ENCODE data around the gene PBX4.

GRCh38 chr19:19549804-19550464, 68.6 kb downstream of the PBX4 start:
- TF ChIP-seq, protein P1, sequence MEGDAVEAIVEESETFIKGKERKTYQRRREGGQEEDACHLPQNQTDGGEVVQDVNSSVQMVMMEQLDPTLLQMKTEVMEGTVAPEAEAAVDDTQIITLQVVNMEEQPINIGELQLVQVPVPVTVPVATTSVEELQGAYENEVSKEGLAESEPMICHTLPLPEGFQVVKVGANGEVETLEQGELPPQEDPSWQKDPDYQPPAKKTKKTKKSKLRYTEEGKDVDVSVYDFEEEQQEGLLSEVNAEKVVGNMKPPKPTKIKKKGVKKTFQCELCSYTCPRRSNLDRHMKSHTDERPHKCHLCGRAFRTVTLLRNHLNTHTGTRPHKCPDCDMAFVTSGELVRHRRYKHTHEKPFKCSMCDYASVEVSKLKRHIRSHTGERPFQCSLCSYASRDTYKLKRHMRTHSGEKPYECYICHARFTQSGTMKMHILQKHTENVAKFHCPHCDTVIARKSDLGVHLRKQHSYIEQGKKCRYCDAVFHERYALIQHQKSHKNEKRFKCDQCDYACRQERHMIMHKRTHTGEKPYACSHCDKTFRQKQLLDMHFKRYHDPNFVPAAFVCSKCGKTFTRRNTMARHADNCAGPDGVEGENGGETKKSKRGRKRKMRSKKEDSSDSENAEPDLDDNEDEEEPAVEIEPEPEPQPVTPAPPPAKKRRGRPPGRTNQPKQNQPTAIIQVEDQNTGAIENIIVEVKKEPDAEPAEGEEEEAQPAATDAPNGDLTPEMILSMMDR (IDR thresholded peaks at IDR 0.05): no peak
- TF ChIP-seq POLR2A (IDR thresholded peaks at IDR 0.05): no peak

Measured in heart left ventricle (tissue), 13 donors.